Measurements from ENCODE around the gene PIPOX. TPM values are rescaled to one million over a fixed set of nuclear protein-coding genes. Genes with fewer than 3 reads are reported as not detected.

PIPOX gene
- total RNA-seq, 1 donor from 2014 or later, result 1.7 TPM

DNA sequence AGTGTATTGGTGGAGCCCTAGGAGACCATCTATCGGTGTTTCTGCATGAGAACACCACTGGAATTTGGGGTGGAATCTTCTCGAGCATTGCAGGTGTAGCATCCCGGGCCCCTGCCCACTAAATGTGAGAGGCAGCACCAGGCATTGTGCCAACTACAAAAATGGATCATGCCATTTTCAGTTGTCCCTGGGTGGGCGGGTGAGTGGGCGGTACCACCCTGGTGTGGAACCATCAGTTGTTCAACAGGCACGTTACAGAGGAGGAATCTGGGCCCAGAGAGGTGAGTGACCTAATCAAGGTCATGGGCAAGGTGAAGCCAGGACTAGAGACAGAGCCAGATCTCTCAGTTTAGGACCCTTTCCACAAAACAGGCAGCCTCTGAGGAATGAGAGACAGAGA is 8.8 kb downstream of the PIPOX start:
- H3K4me3 ChIP-seq, result no peak overlapping the region
- no peaks in the 10 kb centered on the region for H3K4me1 ChIP-seq
- no peaks in the 10 kb centered on the region for H3K36me3 ChIP-seq
- intact Hi-C loops (cut with DNase I), result no loop called here
- no peak for DNase-seq (ENCODE audit: extremely low spot score in 2 of 2)
- H3K9me3 ChIP-seq, result no peaks in the 10 kb centered on the region
- H3K27me3 ChIP-seq, result no peaks in the 10 kb centered on the region
- TF ChIP-seq CTCF (IDR thresholded peaks at IDR 0.05) (no peak), POLR2A (IDR thresholded peaks at IDR 0.05) (no peak), POLR2AphosphoS5 (IDR thresholded peaks at IDR 0.05; ENCODE audit: insufficient read depth in 1 of 2, low read depth in 1 of 2) (no peak)
- no peak overlapping the region for H3K27ac ChIP-seq

DNA sequence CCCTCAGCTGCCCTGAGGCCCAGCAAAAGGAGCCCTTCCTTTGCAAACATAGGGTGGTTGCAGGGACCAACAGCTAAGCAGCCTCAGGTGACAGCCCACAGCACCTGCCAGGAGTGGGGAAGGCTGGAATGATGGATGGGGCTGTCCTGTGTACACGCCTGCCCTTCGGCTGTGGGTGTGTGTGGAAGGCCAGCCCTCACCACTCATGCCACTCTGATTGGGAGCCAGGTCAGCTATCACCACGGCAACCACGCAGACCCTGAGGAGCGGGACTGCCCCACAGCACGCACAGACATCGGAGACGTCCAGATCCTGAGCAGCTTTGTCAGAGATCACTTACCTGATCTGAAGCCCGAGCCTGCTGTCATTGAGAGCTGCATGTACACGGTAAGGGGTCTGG is 11.9 kb downstream of the PIPOX start:
- H3K27ac ChIP-seq, result no peak overlapping the region
- TF ChIP-seq POLR2AphosphoS5 (IDR thresholded peaks at IDR 0.05; ENCODE audit: insufficient read depth in 1 of 2, low read depth in 1 of 2), result no peak
- no peak for TF ChIP-seq POLR2A (IDR thresholded peaks at IDR 0.05)
- TF ChIP-seq CTCF (IDR thresholded peaks at IDR 0.05), result no peak
- H3K27me3 ChIP-seq, result no peaks in the 10 kb centered on the region
- H3K36me3 ChIP-seq, result no peaks in the 10 kb centered on the region
- no peak for DNase-seq (ENCODE audit: extremely low spot score in 2 of 2)
- intact Hi-C loops (cut with DNase I), result no loop called here
- no peak overlapping the region for H3K4me3 ChIP-seq
- no peaks in the 10 kb centered on the region for H3K9me3 ChIP-seq
- no peaks in the 10 kb centered on the region for H3K4me1 ChIP-seq

- intact Hi-C loops (cut with DNase I), result no loop called here
- no peak for DNase-seq (ENCODE audit: extremely low spot score in 2 of 2)
- H3K36me3 ChIP-seq, result no peaks in the 10 kb centered on the region
- no peak overlapping the region for H3K27ac ChIP-seq
- no peak overlapping the region for H3K4me3 ChIP-seq
- no peaks in the 10 kb centered on the region for H3K9me3 ChIP-seq
- no peaks in the 10 kb centered on the region for H3K4me1 ChIP-seq
- no peaks in the 10 kb centered on the region for H3K27me3 ChIP-seq
- no peak for TF ChIP-seq POLR2AphosphoS5 (IDR thresholded peaks at IDR 0.05; ENCODE audit: insufficient read depth in 1 of 2, low read depth in 1 of 2)
Observed at GRCh38 chr17:29057361-29057760, 14.4 kb downstream of the PIPOX start.

GRCh38 chr17:29058391-29058790 is 15.4 kb downstream of the PIPOX start:
- DNase-seq (ENCODE audit: extremely low spot score in 2 of 2), result no peak

GRCh38 chr17:29059281-29059680 is 16.3 kb downstream of the PIPOX start:
- no peak for TF ChIP-seq POLR2A (IDR thresholded peaks at IDR 0.05)
- no peak for TF ChIP-seq CTCF (IDR thresholded peaks at IDR 0.05)
- TF ChIP-seq POLR2AphosphoS5 (IDR thresholded peaks at IDR 0.05; ENCODE audit: insufficient read depth in 1 of 2, low read depth in 1 of 2), result no peak
- Histone ChIP-seq H3K9me3 (no peaks in the 10 kb centered on the region), H3K4me1 (no peaks in the 10 kb centered on the region), H3K36me3 (no peaks in the 10 kb centered on the region), H3K27me3 (no peaks in the 10 kb centered on the region), H3K4me3 (no peak overlapping the region), H3K27ac (no peak overlapping the region)
- DNase-seq (ENCODE audit: extremely low spot score in 2 of 2), result no peak
- intact Hi-C loops (cut with DNase I), result no loop called here

More at GRCh38 chr17:29058391-29058790, 15.4 kb downstream of the PIPOX start:
- no peaks in the 10 kb centered on the region for H3K36me3 ChIP-seq
- H3K9me3 ChIP-seq, result no peaks in the 10 kb centered on the region
- intact Hi-C loops (cut with DNase I), result no loop called here
- H3K27me3 ChIP-seq, result no peaks in the 10 kb centered on the region
- H3K27ac ChIP-seq, result no peak overlapping the region
- H3K4me1 ChIP-seq, result no peaks in the 10 kb centered on the region
- TF ChIP-seq POLR2AphosphoS5 (IDR thresholded peaks at IDR 0.05; ENCODE audit: insufficient read depth in 1 of 2, low read depth in 1 of 2) (no peak), CTCF (IDR thresholded peaks at IDR 0.05) (no peak), POLR2A (IDR thresholded peaks at IDR 0.05) (no peak)
- no peak overlapping the region for H3K4me3 ChIP-seq

DNA sequence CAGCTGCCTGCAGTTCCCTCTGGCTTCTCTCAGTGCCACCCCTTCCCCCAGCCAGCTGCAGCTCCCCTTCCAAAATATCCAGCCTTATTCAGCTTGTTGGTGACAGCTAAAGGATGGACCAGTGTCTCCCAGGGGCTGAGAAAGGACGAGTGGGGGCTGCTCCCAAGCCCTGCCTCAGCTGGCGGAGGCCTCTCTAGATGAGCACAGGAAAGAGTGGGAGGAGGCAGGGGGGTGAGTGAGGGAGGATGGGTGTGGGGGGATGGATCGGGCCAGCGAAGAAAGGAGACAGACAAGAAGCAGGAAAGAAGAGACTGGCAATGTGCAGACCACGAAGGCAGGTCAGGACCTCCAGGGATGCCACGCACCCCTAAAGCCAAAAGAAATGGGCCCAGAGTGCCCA is 17.5 kb downstream of the PIPOX start:
- no peak for DNase-seq (ENCODE audit: extremely low spot score in 2 of 2)
- H3K36me3 ChIP-seq, result no peaks in the 10 kb centered on the region
- H3K27ac ChIP-seq, result no peak overlapping the region
- intact Hi-C loops (cut with DNase I), result no loop called here
- no peak overlapping the region for H3K4me3 ChIP-seq
- H3K9me3 ChIP-seq, result no peaks in the 10 kb centered on the region
- no peaks in the 10 kb centered on the region for H3K4me1 ChIP-seq
- no peaks in the 10 kb centered on the region for H3K27me3 ChIP-seq
- TF ChIP-seq POLR2A (IDR thresholded peaks at IDR 0.05) (no peak), POLR2AphosphoS5 (IDR thresholded peaks at IDR 0.05; ENCODE audit: insufficient read depth in 1 of 2, low read depth in 1 of 2) (no peak), CTCF (IDR thresholded peaks at IDR 0.05) (no peak)

Data from vagina (tissue), 2 donors.